Measurements from ENCODE around the gene GPR15.

- no peak for TF ChIP-seq CTCF (IDR thresholded peaks at IDR 0.05; ENCODE audit: insufficient read depth, low read length)
- TF ChIP-seq, protein P1, sequence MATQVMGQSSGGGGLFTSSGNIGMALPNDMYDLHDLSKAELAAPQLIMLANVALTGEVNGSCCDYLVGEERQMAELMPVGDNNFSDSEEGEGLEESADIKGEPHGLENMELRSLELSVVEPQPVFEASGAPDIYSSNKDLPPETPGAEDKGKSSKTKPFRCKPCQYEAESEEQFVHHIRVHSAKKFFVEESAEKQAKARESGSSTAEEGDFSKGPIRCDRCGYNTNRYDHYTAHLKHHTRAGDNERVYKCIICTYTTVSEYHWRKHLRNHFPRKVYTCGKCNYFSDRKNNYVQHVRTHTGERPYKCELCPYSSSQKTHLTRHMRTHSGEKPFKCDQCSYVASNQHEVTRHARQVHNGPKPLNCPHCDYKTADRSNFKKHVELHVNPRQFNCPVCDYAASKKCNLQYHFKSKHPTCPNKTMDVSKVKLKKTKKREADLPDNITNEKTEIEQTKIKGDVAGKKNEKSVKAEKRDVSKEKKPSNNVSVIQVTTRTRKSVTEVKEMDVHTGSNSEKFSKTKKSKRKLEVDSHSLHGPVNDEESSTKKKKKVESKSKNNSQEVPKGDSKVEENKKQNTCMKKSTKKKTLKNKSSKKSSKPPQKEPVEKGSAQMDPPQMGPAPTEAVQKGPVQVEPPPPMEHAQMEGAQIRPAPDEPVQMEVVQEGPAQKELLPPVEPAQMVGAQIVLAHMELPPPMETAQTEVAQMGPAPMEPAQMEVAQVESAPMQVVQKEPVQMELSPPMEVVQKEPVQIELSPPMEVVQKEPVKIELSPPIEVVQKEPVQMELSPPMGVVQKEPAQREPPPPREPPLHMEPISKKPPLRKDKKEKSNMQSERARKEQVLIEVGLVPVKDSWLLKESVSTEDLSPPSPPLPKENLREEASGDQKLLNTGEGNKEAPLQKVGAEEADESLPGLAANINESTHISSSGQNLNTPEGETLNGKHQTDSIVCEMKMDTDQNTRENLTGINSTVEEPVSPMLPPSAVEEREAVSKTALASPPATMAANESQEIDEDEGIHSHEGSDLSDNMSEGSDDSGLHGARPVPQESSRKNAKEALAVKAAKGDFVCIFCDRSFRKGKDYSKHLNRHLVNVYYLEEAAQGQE (IDR thresholded peaks at IDR 0.05; ENCODE audit: insufficient replicate concordance, low read depth) = no peak
- TF ChIP-seq POLR2AphosphoS5 (IDR thresholded peaks at IDR 0.05; ENCODE audit: low read depth) = no peak
- no peak for TF ChIP-seq SPI1 (IDR thresholded peaks at IDR 0.05; ENCODE audit: borderline replicate concordance, low read depth)
- no peak for TF ChIP-seq GABPA (IDR thresholded peaks at IDR 0.05; ENCODE audit: low read depth)
Observed at GRCh38 chr3:98557324-98558010, 25.7 kb downstream of the GPR15 start.

Data from HL-60 (cell line).